Thoracic aorta (tissue), 2 donors: ENCODE results near the gene FLNC. TPM values are rescaled to one million over a fixed set of nuclear protein-coding genes. Genes with fewer than 3 reads are reported as not detected.
A peak's percentile ranks its signal among the peaks of the same experiment; 100 is the strongest.

ENCODE experiments used
- ATAC-seq: fragments of 150-250 bp; one replicate; pipeline ENCODE4 v1.8.0; 2017; ENCODE audit warnings: low read depth; ENCODE audit not compliant: insufficient number of reproducible peaks, low FRiP score
- DNase-seq: peaks from one replicate; pipeline ENCODE4 v3.0.0-alpha.2; 2020; ENCODE audit warnings: low spot score
- H3K27ac ChIP-seq, 2 donors: fragments of 200-600 bp; sonication (generic); 1 replicate in 1 of 2; 2 replicates in 1 of 2; pipeline ENCODE4 v1.5.1; 2016; ENCODE audit warnings: mild to moderate bottlenecking in 2 of 2, moderate library complexity in 2 of 2
- H3K27me3 ChIP-seq: fragments of 200-600 bp; sonication (generic); replicated peaks from 2 replicates; pipeline ENCODE4 v1.6.0; 2016; ENCODE audit warnings: mild to moderate bottlenecking; ENCODE audit not compliant: insufficient read depth
- H3K36me3 ChIP-seq: fragments of 200-600 bp; sonication (generic); one replicate; pipeline ENCODE4 v1.5.1; 2016
- H3K4me1 ChIP-seq, 2 donors: fragments of 200-600 bp; sonication (generic); 1 replicate in 1 of 2; 2 replicates in 1 of 2; pipeline versions ENCODE4 v1.5.1 to v1.6.0; 2016; ENCODE audit warnings: low read depth in 2 of 2, mild to moderate bottlenecking in 1 of 2; ENCODE audit not compliant: control insufficient read depth in 1 of 2
- H3K4me3 ChIP-seq: fragments of 200-600 bp; sonication (generic); 2 replicates; pipeline ENCODE4 v1.5.1; 2016; ENCODE audit warnings: mild to moderate bottlenecking
- H3K9me3 ChIP-seq: fragments of 200-600 bp; sonication (generic); 2 replicates; pipeline ENCODE4 v1.5.1; 2016
- total RNA-seq, 2 donors: library from RNA; depleted of rRNA; stranded (reverse); fragments of >200 nt; gene quantifications; one replicate each; pipeline versions ENCODE4 v1.1.0 to v1.2.3, GENCODE V29; 2016
- TF ChIP-seq, protein P1 (sequence below): fragments of 200-600 bp; sonication (generic); IDR thresholded peaks from one replicate; pipeline ENCODE4 v1.5.1; 2019; ENCODE audit warnings: antibody characterized with exemption

Gene FLNC
- total RNA-seq, 2 donors from 2014 or later, result 157 to 273 TPM

DNA sequence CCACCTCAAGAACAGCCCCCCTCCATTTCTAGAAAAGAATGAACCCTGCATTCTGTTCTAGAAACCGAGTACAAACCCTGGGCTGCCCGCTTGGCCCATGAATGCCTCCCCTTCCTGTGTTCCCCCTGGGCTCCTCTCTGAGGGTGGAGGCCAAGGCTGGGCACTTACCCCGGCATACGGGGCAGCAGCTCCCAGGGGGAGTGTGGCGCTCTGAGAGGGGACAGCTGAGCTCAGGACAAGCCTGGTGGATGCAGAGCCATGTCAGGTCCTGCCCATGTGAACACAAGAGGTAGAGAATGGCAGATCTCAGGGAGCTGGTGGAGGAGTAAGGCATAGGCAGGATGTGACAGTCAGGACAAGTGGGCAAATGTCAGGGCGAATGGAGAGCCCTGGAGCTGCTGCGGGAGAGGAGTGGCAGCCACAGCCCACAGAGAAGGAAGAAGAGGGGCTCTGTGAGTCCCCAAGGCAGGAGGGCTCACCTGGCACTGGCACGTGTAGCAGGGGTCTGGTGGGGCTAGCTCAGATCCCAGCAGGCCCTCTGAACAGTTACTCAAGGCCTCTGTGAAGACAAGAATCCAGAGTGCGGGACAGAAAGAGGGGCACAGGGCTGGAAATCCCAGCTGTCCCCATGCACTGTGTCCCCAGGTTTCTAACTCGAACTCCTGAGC lies 51.4 kb downstream of the FLNC start:
- H3K4me3 ChIP-seq, result no peak overlapping the region
- H3K9me3 ChIP-seq, result no peaks in the 10 kb centered on the region
- H3K36me3 ChIP-seq, result no peaks in the 10 kb centered on the region
- no peaks in the 10 kb centered on the region for H3K27me3 ChIP-seq
- TF ChIP-seq, protein P1, sequence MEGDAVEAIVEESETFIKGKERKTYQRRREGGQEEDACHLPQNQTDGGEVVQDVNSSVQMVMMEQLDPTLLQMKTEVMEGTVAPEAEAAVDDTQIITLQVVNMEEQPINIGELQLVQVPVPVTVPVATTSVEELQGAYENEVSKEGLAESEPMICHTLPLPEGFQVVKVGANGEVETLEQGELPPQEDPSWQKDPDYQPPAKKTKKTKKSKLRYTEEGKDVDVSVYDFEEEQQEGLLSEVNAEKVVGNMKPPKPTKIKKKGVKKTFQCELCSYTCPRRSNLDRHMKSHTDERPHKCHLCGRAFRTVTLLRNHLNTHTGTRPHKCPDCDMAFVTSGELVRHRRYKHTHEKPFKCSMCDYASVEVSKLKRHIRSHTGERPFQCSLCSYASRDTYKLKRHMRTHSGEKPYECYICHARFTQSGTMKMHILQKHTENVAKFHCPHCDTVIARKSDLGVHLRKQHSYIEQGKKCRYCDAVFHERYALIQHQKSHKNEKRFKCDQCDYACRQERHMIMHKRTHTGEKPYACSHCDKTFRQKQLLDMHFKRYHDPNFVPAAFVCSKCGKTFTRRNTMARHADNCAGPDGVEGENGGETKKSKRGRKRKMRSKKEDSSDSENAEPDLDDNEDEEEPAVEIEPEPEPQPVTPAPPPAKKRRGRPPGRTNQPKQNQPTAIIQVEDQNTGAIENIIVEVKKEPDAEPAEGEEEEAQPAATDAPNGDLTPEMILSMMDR, result no peak
- DNase-seq, result no peak
- H3K27ac ChIP-seq, result no peak overlapping the region
- no peaks in the 10 kb centered on the region for H3K4me1 ChIP-seq
- no peak for ATAC-seq

DNA sequence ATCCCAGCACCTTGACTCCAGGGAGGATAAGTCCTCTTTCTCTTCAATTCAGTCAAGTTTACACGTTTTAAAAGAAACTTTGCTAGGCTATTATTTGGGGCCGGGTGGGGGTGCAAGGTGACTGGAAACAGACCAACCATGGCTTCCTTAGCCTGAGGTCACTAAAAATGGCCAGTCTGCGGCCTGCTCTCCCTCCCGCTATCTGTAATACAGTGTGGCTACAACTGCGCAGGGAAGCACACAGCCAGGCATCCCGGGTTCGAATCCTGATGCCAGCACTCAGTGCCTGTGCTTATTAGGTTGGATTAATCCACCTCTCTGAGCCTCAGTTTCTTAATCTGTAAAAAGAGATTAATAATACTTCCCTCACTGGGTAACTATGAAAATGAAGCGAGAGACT lies 51.9 kb downstream of the FLNC start:
- Histone ChIP-seq H3K9me3 (no peaks in the 10 kb centered on the region), H3K27me3 (no peaks in the 10 kb centered on the region), H3K4me3 (no peak overlapping the region), H3K4me1 (no peaks in the 10 kb centered on the region), H3K27ac (no peak overlapping the region), H3K36me3 (no peaks in the 10 kb centered on the region)
- ATAC-seq (no peak), DNase-seq (no peak)
- TF ChIP-seq, protein P1, result no peak

DNA sequence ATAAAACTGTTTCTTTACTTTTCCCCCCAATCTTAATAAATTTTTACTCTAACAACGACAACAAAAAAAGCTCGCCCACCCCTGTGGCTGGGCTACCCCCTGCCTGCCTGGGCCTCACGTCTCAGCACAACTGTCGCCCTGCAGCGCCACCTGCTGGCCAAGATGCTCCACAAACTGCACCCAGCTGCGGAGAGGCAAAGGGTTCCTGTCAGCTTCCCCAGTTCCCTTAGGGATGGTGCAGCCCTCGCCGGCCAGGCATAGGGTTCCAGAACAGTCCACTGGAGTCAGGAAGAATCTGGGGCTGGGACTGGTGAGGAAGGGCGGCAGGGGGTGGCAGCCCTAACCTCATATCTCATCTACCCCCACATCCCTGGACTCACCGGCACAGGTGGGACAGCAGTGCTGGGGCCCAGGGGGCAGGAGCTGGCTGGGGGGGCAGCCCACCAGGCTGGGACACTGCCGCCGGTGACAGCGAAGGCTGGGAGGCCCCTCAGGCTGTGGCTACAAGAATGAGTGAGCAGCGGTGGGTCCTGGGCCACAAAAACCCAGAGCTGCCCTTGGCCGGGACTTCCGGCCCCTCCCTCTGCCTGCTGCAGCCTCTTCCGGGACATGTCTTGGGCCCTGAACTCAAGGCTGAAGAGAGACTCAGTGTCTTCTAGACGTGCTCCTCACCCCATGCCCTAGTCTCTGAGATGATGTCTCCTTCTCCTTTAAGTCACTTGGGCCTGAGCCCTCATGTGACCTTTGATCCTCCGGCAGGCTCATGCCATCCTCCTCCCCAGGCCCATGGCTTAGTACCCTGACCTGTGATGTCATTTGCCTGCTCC lies 53.6 kb downstream of the FLNC start:
- no peak overlapping the region for H3K27ac ChIP-seq
- no peaks in the 10 kb centered on the region for H3K36me3 ChIP-seq
- ATAC-seq (no peak), DNase-seq (no peak)
- H3K4me3 ChIP-seq, result no peak overlapping the region
- H3K4me1 ChIP-seq, result no peaks in the 10 kb centered on the region
- H3K9me3 ChIP-seq, result no peaks in the 10 kb centered on the region
- TF ChIP-seq, protein P1, result peak; percentile 92
- H3K27me3 ChIP-seq, result no peaks in the 10 kb centered on the region

DNA sequence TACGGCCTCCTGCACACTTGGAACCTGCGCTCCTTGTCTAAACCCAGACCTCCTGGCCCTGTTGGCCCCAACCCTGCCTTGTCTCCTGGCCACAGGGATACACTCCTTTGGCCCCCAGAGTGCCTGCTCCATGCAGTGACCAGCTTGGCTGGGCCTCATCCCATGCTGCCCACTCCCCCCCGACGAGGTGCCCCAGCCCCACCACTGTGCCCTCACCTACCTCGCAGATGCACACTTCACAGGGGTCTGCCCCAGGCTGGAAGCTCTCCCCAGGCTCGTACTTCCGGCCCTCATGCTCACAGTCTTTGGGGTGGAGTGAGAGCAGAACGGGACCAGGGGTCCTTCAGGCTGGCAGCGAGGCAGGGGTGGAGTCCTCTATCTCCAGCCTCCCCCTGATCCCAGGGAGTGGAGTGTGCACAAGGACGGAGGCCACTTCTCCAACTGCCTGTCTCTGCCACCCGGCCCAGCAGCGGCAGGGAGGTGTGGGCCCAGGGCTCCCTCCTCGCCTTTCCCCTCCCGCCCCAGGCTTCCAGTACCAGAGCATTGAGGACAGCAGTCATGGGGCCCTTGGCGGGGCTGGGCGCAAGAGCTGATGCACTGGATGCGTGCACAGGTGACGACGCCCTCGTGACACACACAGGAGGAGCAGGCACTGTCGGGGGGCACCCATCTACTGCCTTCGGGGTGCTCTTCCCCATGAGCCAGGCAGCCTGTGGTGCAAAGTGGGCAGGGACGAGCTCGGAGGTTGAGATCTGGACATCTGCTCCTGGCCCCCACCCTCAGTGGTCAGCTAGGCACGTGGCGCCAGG lies 54.6 kb downstream of the FLNC start:
- no peaks in the 10 kb centered on the region for H3K9me3 ChIP-seq
- H3K27me3 ChIP-seq, result no peaks in the 10 kb centered on the region
- ATAC-seq, result no peak
- no peaks in the 10 kb centered on the region for H3K4me1 ChIP-seq
- no peak for DNase-seq
- H3K36me3 ChIP-seq, result no peaks in the 10 kb centered on the region
- no peak overlapping the region for H3K27ac ChIP-seq
- TF ChIP-seq, protein P1, result no peak
- no peak overlapping the region for H3K4me3 ChIP-seq
